Loucy (cell line): ENCODE data around the gene HIF1AN.

ENCODE experiments used
- H2AFZ ChIP-seq: fragments of 200-600 bp; sonication (generic); 2 replicates; pipeline ENCODE4 v1.6.0; 2016; ENCODE audit warnings: antibody characterized with exemption, mild to moderate bottlenecking, low read length, moderate library complexity
- H3F3A ChIP-seq: fragments of 200-600 bp; 2 replicates; pipeline ENCODE4 v1.6.0; 2016; ENCODE audit warnings: antibody characterized with exemption, low read depth, mild to moderate bottlenecking
- H3K27me3 ChIP-seq: fragments of 200-600 bp; sonication (generic); 2 replicates; pipeline ENCODE4 v1.6.1; 2014; ENCODE audit warnings: low read length, mild to moderate bottlenecking; ENCODE audit not compliant: insufficient read depth, poor library complexity, severe bottlenecking
- H3K36me3 ChIP-seq: fragments of 200-600 bp; sonication (generic); 2 replicates; pipeline ENCODE4 v1.6.1; 2016; ENCODE audit warnings: low read length; ENCODE audit not compliant: insufficient read depth
- H3K4me1 ChIP-seq: fragments of 200-600 bp; sonication (generic); 2 replicates; pipeline ENCODE4 v1.5.1; 2014; ENCODE audit warnings: low read length, mild to moderate bottlenecking; ENCODE audit not compliant: insufficient read depth, poor library complexity, severe bottlenecking
- H3K4me2 ChIP-seq: fragments of 200-600 bp; sonication (generic); 2 replicates; pipeline ENCODE4 v1.6.0; 2014; ENCODE audit warnings: antibody characterized with exemption, low read length, low read depth, mild to moderate bottlenecking; ENCODE audit not compliant: poor library complexity, severe bottlenecking
- H3K4me3 ChIP-seq: fragments of 200-600 bp; sonication (generic); 2 replicates; pipeline ENCODE4 v1.5.1; 2014; ENCODE audit warnings: low read length, mild to moderate bottlenecking, mixed read lengths; ENCODE audit not compliant: poor library complexity, severe bottlenecking
- H3K79me2 ChIP-seq: fragments of 200-600 bp; sonication (generic); 2 replicates; pipeline ENCODE4 v1.6.1; 2014; ENCODE audit warnings: low read length; ENCODE audit not compliant: insufficient read depth
- H3K9ac ChIP-seq: fragments of 200-600 bp; sonication (generic); 2 replicates; pipeline ENCODE4 v1.6.0; 2014; ENCODE audit warnings: mild to moderate bottlenecking, low read depth, low read length, moderate library complexity; ENCODE audit not compliant: poor library complexity, severe bottlenecking
- H3K9me2 ChIP-seq: fragments of 200-600 bp; sonication (generic); replicated peaks from 2 replicates; pipeline ENCODE4 v1.6.1; 2016; ENCODE audit warnings: low read depth, low read length, mixed read lengths
- H3K9me3 ChIP-seq: fragments of 200-600 bp; sonication (generic); 2 replicates; pipeline ENCODE4 v1.6.1; 2014; ENCODE audit warnings: mild to moderate bottlenecking, antibody characterized with exemption, low read length, low read depth; ENCODE audit not compliant: insufficient read depth
- H4K20me1 ChIP-seq: fragments of 200-600 bp; sonication (generic); 2 replicates; pipeline ENCODE4 v1.6.0; 2014; ENCODE audit warnings: antibody characterized with exemption, low read length, mild to moderate bottlenecking; ENCODE audit not compliant: insufficient read depth, poor library complexity, severe bottlenecking
- EZH2phosphoT487 ChIP-seq: fragments of 200-600 bp; IDR thresholded peaks from 2 replicates; pipeline ENCODE4 v1.6.1; 2018; ENCODE audit warnings: antibody characterized with exemption, mild to moderate bottlenecking, moderate library complexity, borderline replicate concordance
- TF ChIP-seq, protein P1 (sequence below): fragments of 200-600 bp; sonication (generic); conservative IDR thresholded peaks from 2 replicates; pipeline ENCODE4 v1.5.1; 2014; ENCODE audit warnings: mild to moderate bottlenecking, antibody characterized with exemption, low read length

Gene HIF1AN

GRCh38 chr10:100510533-100511308, 25.0 kb upstream of the HIF1AN start:
- Histone ChIP-seq H3K4me3 (peak overlapping the region; percentile 57), H3K9me3 (no peaks in the 10 kb centered on the region), H4K20me1 (no peaks in the 10 kb centered on the region), H3F3A (peaks cover 10% of the 10 kb centered on the region), H2AFZ (no peak overlapping the region), H3K27me3 (no peaks in the 10 kb centered on the region), H3K9me2 (no peaks in the 10 kb centered on the region), H3K79me2 (peaks cover 31% of the 10 kb centered on the region; the same call in 1 of the 2 replicates), H3K4me1 (peaks cover 73% of the 10 kb centered on the region), H3K36me3 (no peaks in the 10 kb centered on the region), H3K4me2 (peak overlapping the region; percentile 78), H3K9ac (peak overlapping the region; percentile 83)
- TF ChIP-seq, protein P1, sequence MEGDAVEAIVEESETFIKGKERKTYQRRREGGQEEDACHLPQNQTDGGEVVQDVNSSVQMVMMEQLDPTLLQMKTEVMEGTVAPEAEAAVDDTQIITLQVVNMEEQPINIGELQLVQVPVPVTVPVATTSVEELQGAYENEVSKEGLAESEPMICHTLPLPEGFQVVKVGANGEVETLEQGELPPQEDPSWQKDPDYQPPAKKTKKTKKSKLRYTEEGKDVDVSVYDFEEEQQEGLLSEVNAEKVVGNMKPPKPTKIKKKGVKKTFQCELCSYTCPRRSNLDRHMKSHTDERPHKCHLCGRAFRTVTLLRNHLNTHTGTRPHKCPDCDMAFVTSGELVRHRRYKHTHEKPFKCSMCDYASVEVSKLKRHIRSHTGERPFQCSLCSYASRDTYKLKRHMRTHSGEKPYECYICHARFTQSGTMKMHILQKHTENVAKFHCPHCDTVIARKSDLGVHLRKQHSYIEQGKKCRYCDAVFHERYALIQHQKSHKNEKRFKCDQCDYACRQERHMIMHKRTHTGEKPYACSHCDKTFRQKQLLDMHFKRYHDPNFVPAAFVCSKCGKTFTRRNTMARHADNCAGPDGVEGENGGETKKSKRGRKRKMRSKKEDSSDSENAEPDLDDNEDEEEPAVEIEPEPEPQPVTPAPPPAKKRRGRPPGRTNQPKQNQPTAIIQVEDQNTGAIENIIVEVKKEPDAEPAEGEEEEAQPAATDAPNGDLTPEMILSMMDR = peak; percentile 35
- TF ChIP-seq EZH2phosphoT487 = no peak

- Histone ChIP-seq H3K4me1 (peaks cover 50% of the 10 kb centered on the region), H2AFZ (no peak overlapping the region), H3K9me2 (no peaks in the 10 kb centered on the region), H3K79me2 (0 out of 2 replicates have a peak, but pooled peaks cover 3% of the 10 kb centered on the region), H4K20me1 (no peaks in the 10 kb centered on the region), H3K36me3 (no peaks in the 10 kb centered on the region), H3K9ac (no peak overlapping the region), H3K4me2 (no peak overlapping the region), H3K9me3 (no peaks in the 10 kb centered on the region), H3K27me3 (no peaks in the 10 kb centered on the region), H3F3A (peaks cover 2% of the 10 kb centered on the region), H3K4me3 (no peak overlapping the region)
- TF ChIP-seq EZH2phosphoT487 = no peak
- TF ChIP-seq, protein P1 = no peak
Observed at GRCh38 chr10:100515612-100516011, 20.1 kb upstream of the HIF1AN start.

GRCh38 chr10:100516847-100517246, 18.9 kb upstream of the HIF1AN start:
- H3K79me2 ChIP-seq = 0 out of 2 replicates have a peak, but pooled peaks cover 3% of the 10 kb centered on the region
- no peak overlapping the region for H2AFZ ChIP-seq
- H3K27me3 ChIP-seq = no peaks in the 10 kb centered on the region

More at GRCh38 chr10:100516847-100517246, 18.9 kb upstream of the HIF1AN start:
- no peaks in the 10 kb centered on the region for H3K9me3 ChIP-seq
- peaks cover 40% of the 10 kb centered on the region for H3K4me1 ChIP-seq
- H3K36me3 ChIP-seq = no peaks in the 10 kb centered on the region
- no peaks in the 10 kb centered on the region for H4K20me1 ChIP-seq
- no peaks in the 10 kb centered on the region for H3F3A ChIP-seq
- H3K4me3 ChIP-seq = peak overlapping the region; percentile 24
- peak overlapping the region; percentile 36 for H3K4me2 ChIP-seq
- TF ChIP-seq, protein P1 = peak; percentile 65
- TF ChIP-seq EZH2phosphoT487 = no peak
- peak overlapping the region; percentile 23 for H3K9ac ChIP-seq
- no peaks in the 10 kb centered on the region for H3K9me2 ChIP-seq
